Adrenal gland (tissue), 12 donors: ENCODE results near the gene WNT7A. TPM values are rescaled to one million over a fixed set of nuclear protein-coding genes. Genes with fewer than 3 reads are reported as not detected.

ENCODE experiments used
- DNase-seq, 7 donors: peaks; one replicate each; pipeline ENCODE4 v3.0.0-alpha.2; 2019 to 2020
- H3K27ac ChIP-seq, 5 donors: fragments of 200-600 bp; sonication (generic) in 4 of 5; 1 replicate in 3 of 5; 2 replicates in 2 of 5; pipeline versions ENCODE4 v1.5.1 to v1.8.0; 2016 to 2020; ENCODE audit warnings: mild to moderate bottlenecking in 1 of 5
- H3K27me3 ChIP-seq: fragments of 200-600 bp; 2 replicates; pipeline ENCODE4 v1.8.0; 2021
- H3K36me3 ChIP-seq, 2 donors: fragments of 200-600 bp; replicated peaks in 1 of 2; 1 replicate in 1 of 2; 2 replicates in 1 of 2; pipeline versions ENCODE4 v1.5.1 to v1.8.0; 2018 to 2022
- H3K4me1 ChIP-seq, 2 donors: fragments of 200-600 bp; replicated peaks in 1 of 2; 1 replicate in 1 of 2; 2 replicates in 1 of 2; pipeline versions ENCODE4 v1.5.1 to v1.8.0; 2018 to 2021
- H3K4me3 ChIP-seq, 4 donors: fragments of 200-600 bp; sonication (generic) in 3 of 4; one replicate each; pipeline ENCODE4 v1.5.1; 2016 to 2018
- H3K9me3 ChIP-seq, 3 donors: fragments of 200-600 bp; sonication (generic) in 1 of 3; replicated peaks in 1 of 3; 1 replicate in 2 of 3; 2 replicates in 1 of 3; pipeline versions ENCODE4 v1.5.1 to v1.8.0; 2016 to 2021
- CTCF ChIP-seq, 6 experiments: fragments of 450-650 bp in 4 of 6; fragments of 200-600 bp in 2 of 6; sonication (generic) in 1 of 6; IDR thresholded peaks; 1 replicate in 5 of 6; 2 replicates in 1 of 6; pipeline versions ENCODE4 v1.5.1 to v1.8.0; 2016 to 2021; ENCODE audit warnings: antibody characterized with exemption in 6 of 6, mild to moderate bottlenecking in 2 of 6, moderate library complexity in 1 of 6
- POLR2A ChIP-seq, 2 donors: fragments of 450-650 bp; IDR thresholded peaks; one replicate each; pipeline ENCODE4 v1.6.1; 2017; ENCODE audit warnings: antibody characterized with exemption in 2 of 2, mild to moderate bottlenecking in 2 of 2, moderate library complexity in 1 of 2
- WGBS, 4 donors: extraction: QIAGEN DNeasy Blood & Tissue Kit in 2 of 4; methylation state at CpG; one replicate each; pipeline versions ENCODE4 v1.1.5 to v1.1.7; 2013 to 2017; 5-methylcytosine and 5-hydroxymethylcytosine counted together
- intact Hi-C, 2 donors: fragments of 100-400 bp; cut with DNase I; formaldehyde crosslinking; loops; one replicate each; pipeline versions ENCODE4 v1.14.1 to v1.15.0; 2022 to 2023
- polyA plus RNA-seq, 3 donors: library from polyadenylated mRNA; stranded (reverse); fragments of 200-250 nt in 2 of 3; fragments of 350-450 nt in 1 of 3; fragmentation: Illumina TruSeq in 1 of 3; extraction: RNeasy Lipid Tissue Mini Kit (QIAGEN cat#74804) in 1 of 3; gene quantifications; one replicate each; pipeline ENCODE4 v1.2.3, GENCODE V29; 2013 to 2014
- total RNA-seq, 9 donors: library from RNA; depleted of rRNA in 4 of 9; stranded (reverse); fragments of >200 nt in 4 of 9; fragments of 120-200 nt in 1 of 9; fragmentation: NEBNext Ultra II Directional in 1 of 9; extraction: Animal tissue kit (Norgen Biotek cat#: 25700) in 1 of 9; gene quantifications; one replicate each; pipeline versions ENCODE4 v1.1.0 to v1.2.4, GENCODE V29; 2013 to 2023
- donor health status: healthy with polysubstance abuse.
- donor health status: Bipolar disorder and iron deficiency.
- donor health status: DM: yes; HTN: yes; CAD: no.
- donor health status: DM: no; HTN: no; CAD: no.
- donor health status: DM: no; HTN: no; CAD: no.
- donor health status: DM: yes; HTN: yes; CAD: no.

WNT7A gene
- total and polyA plus RNA-seq, 12 donors = under 0.01 TPM; not detected in 11

- H3K27ac ChIP-seq = no peak overlapping the region
- intact Hi-C loops = no loop called here
- peaks cover 8% of the 10 kb centered on the region for H3K27me3 ChIP-seq
- DNase-seq = no peak
- no peaks in the 10 kb centered on the region for H3K9me3 ChIP-seq
- H3K36me3 ChIP-seq = no peaks in the 10 kb centered on the region
- no peaks in the 10 kb centered on the region for H3K4me1 ChIP-seq
- WGBS, 4 donors = 38 to 56% (median 51%) methylated on average over 5 of the region's 5 CpGs
- TF ChIP-seq CTCF (IDR thresholded peaks at IDR 0.05) (no peak), POLR2A (IDR thresholded peaks at IDR 0.05) (no peak)
- H3K4me3 ChIP-seq = no peak overlapping the region
Measured at GRCh38 chr3:13839726-13840340, 40.0 kb downstream of the WNT7A start.

DNA sequence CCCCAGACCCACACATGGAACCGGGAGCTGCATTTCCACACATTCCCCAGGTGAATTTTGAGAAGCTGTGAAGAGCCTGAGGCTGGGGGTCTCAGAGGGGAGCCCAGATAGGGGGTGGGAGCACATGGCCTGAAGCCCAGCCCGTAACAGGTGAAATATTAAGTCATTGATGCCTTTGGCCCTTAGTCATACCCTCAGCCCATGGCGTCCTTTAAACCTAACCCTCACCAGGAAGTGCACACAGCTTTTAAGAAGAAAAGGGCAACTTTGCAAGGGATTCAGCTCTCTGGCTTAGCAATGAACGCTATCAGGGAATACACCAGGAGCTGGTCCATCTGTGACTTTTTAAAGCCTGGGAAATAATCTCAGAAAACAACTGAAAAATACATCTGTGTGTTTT is 40.6 kb downstream of the WNT7A start:
- intact Hi-C loops = no loop called here
- Histone ChIP-seq H3K4me3 (no peak overlapping the region), H3K27me3 (peaks cover 8% of the 10 kb centered on the region), H3K36me3 (no peaks in the 10 kb centered on the region), H3K27ac (no peak overlapping the region), H3K4me1 (no peaks in the 10 kb centered on the region), H3K9me3 (no peaks in the 10 kb centered on the region)
- no peak for DNase-seq
- TF ChIP-seq POLR2A (IDR thresholded peaks at IDR 0.05) (no peak), CTCF (IDR thresholded peaks at IDR 0.05) (no peak)
- 57 to 71% (median 66%) methylated on average over 4 of the region's 4 CpGs for WGBS, 4 donors

GRCh38 chr3:13838421-13838820 is 41.5 kb downstream of the WNT7A start:
- H3K27me3 ChIP-seq = peaks cover 8% of the 10 kb centered on the region
- no peak for DNase-seq
- WGBS, 4 donors = 63 to 82% (median 70%) methylated on average over 4 of the region's 4 CpGs
- TF ChIP-seq POLR2A (IDR thresholded peaks at IDR 0.05) (no peak), CTCF (IDR thresholded peaks at IDR 0.05) (no peak)
- intact Hi-C loops = no loop called here
- no peaks in the 10 kb centered on the region for H3K9me3 ChIP-seq
- H3K36me3 ChIP-seq = no peaks in the 10 kb centered on the region
- H3K4me3 ChIP-seq = no peak overlapping the region
- H3K4me1 ChIP-seq = no peaks in the 10 kb centered on the region
- no peak overlapping the region for H3K27ac ChIP-seq

DNA sequence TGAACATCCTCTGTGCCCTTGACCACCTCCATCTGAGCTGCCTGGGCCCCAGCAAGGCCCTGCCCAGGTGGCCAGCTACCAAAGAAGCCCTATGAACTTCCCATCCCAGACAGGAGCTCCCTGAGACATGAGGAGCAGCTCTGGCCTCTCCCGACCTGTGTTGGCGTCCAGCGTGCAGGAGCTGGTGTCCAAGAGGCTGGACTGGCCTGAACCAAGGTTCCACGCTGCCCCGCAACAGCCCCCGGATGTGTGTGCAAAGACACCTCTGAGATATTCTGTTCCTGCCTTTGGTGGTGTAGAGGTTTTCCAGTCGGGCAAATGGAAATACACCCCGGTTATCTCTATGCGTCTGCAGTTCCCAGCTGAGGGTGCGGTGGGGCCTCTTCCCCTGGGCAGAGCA is 42.1 kb downstream of the WNT7A start:
- intact Hi-C loops = no loop called here
- peaks cover 8% of the 10 kb centered on the region for H3K27me3 ChIP-seq
- TF ChIP-seq CTCF (IDR thresholded peaks at IDR 0.05) = no peak
- no peak for TF ChIP-seq POLR2A (IDR thresholded peaks at IDR 0.05)
- no peak overlapping the region for H3K27ac ChIP-seq
- no peaks in the 10 kb centered on the region for H3K4me1 ChIP-seq
- WGBS, 4 donors = 78 to 92% (median 85%) methylated on average over 6 to 10 of the region's 10 CpGs
- DNase-seq = no peak
- no peaks in the 10 kb centered on the region for H3K36me3 ChIP-seq
- H3K4me3 ChIP-seq = no peak overlapping the region
- H3K9me3 ChIP-seq = no peaks in the 10 kb centered on the region
